Ovary (tissue), 9 donors: ENCODE results near the gene PKP1. TPM values are rescaled to one million over a fixed set of nuclear protein-coding genes. Genes with fewer than 3 reads are reported as not detected.

Experiments
- DNase-seq, 5 donors: peaks; one replicate each; pipeline ENCODE4 v3.0.0-alpha.2; 2019 to 2020
- H3K27ac ChIP-seq, 2 donors: fragments of 200-600 bp; one replicate each; pipeline versions ENCODE4 v1.5.1 to v1.8.0; 2019 to 2022
- H3K27me3 ChIP-seq: fragments of 200-600 bp; one replicate; pipeline ENCODE4 v1.8.0; 2022
- H3K36me3 ChIP-seq: fragments of 200-600 bp; sonication (generic); one replicate; pipeline ENCODE4 v1.5.1; 2019
- H3K4me1 ChIP-seq: one replicate; pipeline ENCODE4 v1.8.1; 2013; ENCODE audit warnings: mild to moderate bottlenecking, moderate library complexity; ENCODE audit not compliant: insufficient read depth
- H3K4me3 ChIP-seq: fragments of 200-600 bp; sonication (generic); one replicate; pipeline ENCODE4 v1.5.1; 2017
- H3K9me3 ChIP-seq, 2 donors: fragments of 200-600 bp in 1 of 2; sonication (generic) in 1 of 2; one replicate each; pipeline versions ENCODE4 v1.5.1 to v1.8.1; 2013 to 2019; ENCODE audit warnings: mild to moderate bottlenecking in 1 of 2, moderate library complexity in 1 of 2
- CTCF ChIP-seq, 3 donors: fragments of 450-650 bp in 2 of 3; fragments of 200-600 bp in 1 of 3; IDR thresholded peaks; one replicate each; pipeline versions ENCODE4 v1.5.1 to v1.8.0; 2016 to 2022; ENCODE audit warnings: antibody characterized with exemption in 3 of 3, mild to moderate bottlenecking in 1 of 3
- EP300 ChIP-seq: sonication (generic); formaldehyde crosslinking; IDR thresholded peaks from one replicate; pipeline ENCODE4 v1.6.1; 2017; ENCODE audit warnings: antibody characterized with exemption
- POLR2A ChIP-seq: fragments of 450-650 bp; IDR thresholded peaks from one replicate; pipeline ENCODE4 v1.6.1; 2017; ENCODE audit warnings: antibody characterized with exemption, mild to moderate bottlenecking, moderate library complexity
- WGBS, 3 donors: extraction: QIAGEN DNeasy Blood & Tissue Kit in 1 of 3; methylation state at CpG; one replicate each; pipeline versions ENCODE4 v1.1.5 to v1.1.7; 2013 to 2017; 5-methylcytosine and 5-hydroxymethylcytosine counted together
- intact Hi-C, 4 donors: fragments of 100-400 bp; cut with DNase I; formaldehyde crosslinking; loops; one replicate each; pipeline versions ENCODE4 v1.11.0 to v1.15.1; 2022 to 2023
- polyA plus RNA-seq, 2 donors: library from polyadenylated mRNA; stranded (reverse); fragments of 200-250 nt in 1 of 2; fragments of 350-450 nt in 1 of 2; fragmentation: Illumina TruSeq in 1 of 2; extraction: RNeasy Lipid Tissue Mini Kit (QIAGEN cat#74804) in 1 of 2; gene quantifications; one replicate each; pipeline ENCODE4 v1.2.3, GENCODE V29; 2013 to 2014
- total RNA-seq, 7 donors: library from RNA; depleted of rRNA in 2 of 7; stranded (reverse); fragments of >200 nt in 2 of 7; fragmentation: NEBNext Ultra II Directional in 3 of 7; extraction: Animal tissue kit (Norgen Biotek cat#: 25700) in 3 of 7; gene quantifications; one replicate each; pipeline versions ENCODE4 v1.1.0 to v1.2.4, GENCODE V29; 2016 to 2023
- donor health status: DM: no; HTN: no; CAD: no; lungs with moderate emphysema.
- donor health status: DM: no; HTN: no; CAD: no.
- donor health status: Bipolar disorder and iron deficiency.
- donor health status: DM: yes; HTN: yes; CAD: no.
- donor health status: DM: no; HTN: no; CAD: no.
- donor health status: DM: yes; HTN: yes; CAD: no.

The PKP1 gene
- total and polyA plus RNA-seq, 9 donors: 0.05 to 0.48 (median 0.18) TPM; not detected in 2

- no peaks in the 10 kb centered on the region for H3K4me1 ChIP-seq
- H3K4me3 ChIP-seq: no peak overlapping the region
- no peaks in the 10 kb centered on the region for H3K27me3 ChIP-seq
- H3K9me3 ChIP-seq: no peaks in the 10 kb centered on the region
- intact Hi-C loops: no loop called here
- DNase-seq: no peak
- H3K27ac ChIP-seq: no peak overlapping the region
- no peak for TF ChIP-seq POLR2A
- no peak for TF ChIP-seq EP300
- TF ChIP-seq CTCF (IDR thresholded peaks at IDR 0.05): no peak
- no peaks in the 10 kb centered on the region for H3K36me3 ChIP-seq
- 84 to 89% (median 86%) methylated on average over 7 of the region's 7 CpGs for WGBS, 3 donors
These were observed 14.0 kb upstream of the PKP1 start for GRCh38 chr1:201269281-201269680.

GRCh38 chr1:201269900-201270410, 13.4 kb upstream of the PKP1 start:
- no peaks in the 10 kb centered on the region for H3K27me3 ChIP-seq
- H3K27ac ChIP-seq: no peak overlapping the region
- H3K9me3 ChIP-seq: no peaks in the 10 kb centered on the region
- TF ChIP-seq EP300: no peak
- no peak for TF ChIP-seq CTCF (IDR thresholded peaks at IDR 0.05)
- TF ChIP-seq POLR2A: no peak
- H3K36me3 ChIP-seq: no peaks in the 10 kb centered on the region
- no peaks in the 10 kb centered on the region for H3K4me1 ChIP-seq
- intact Hi-C loops: no loop called here
- no peak overlapping the region for H3K4me3 ChIP-seq
- no peak for DNase-seq
- 85 to 93% (median 87%) methylated on average over 6 of the region's 6 CpGs for WGBS, 3 donors

GRCh38 chr1:201270616-201271390, 12.5 kb upstream of the PKP1 start:
- no peaks in the 10 kb centered on the region for H3K27me3 ChIP-seq
- intact Hi-C loops: no loop called here
- H3K4me1 ChIP-seq: no peaks in the 10 kb centered on the region
- TF ChIP-seq CTCF (IDR thresholded peaks at IDR 0.05) (no peak), POLR2A (no peak), EP300 (no peak)
- no peak overlapping the region for H3K4me3 ChIP-seq
- no peak for DNase-seq
- no peaks in the 10 kb centered on the region for H3K9me3 ChIP-seq
- H3K27ac ChIP-seq: no peak overlapping the region
- 81 to 87% (median 82%) methylated on average over 6 of the region's 6 CpGs for WGBS, 3 donors
- H3K36me3 ChIP-seq: no peaks in the 10 kb centered on the region

- Histone ChIP-seq H3K4me1 (no peaks in the 10 kb centered on the region), H3K27ac (no peak overlapping the region), H3K9me3 (no peaks in the 10 kb centered on the region), H3K36me3 (no peaks in the 10 kb centered on the region), H3K27me3 (no peaks in the 10 kb centered on the region), H3K4me3 (no peak overlapping the region)
- intact Hi-C loops: no loop called here
- DNase-seq: no peak
- TF ChIP-seq CTCF (IDR thresholded peaks at IDR 0.05) (no peak), POLR2A (no peak), EP300 (no peak)
- WGBS, 3 donors: 85 to 87% (median 87%) methylated on average over 10 of the region's 10 CpGs
These were observed 10.5 kb upstream of the PKP1 start for GRCh38 chr1:201272799-201273198.
